Germinal center (tissue), 1 donor: ENCODE data around the gene DHRS7B.
"Not testable (repeated sequence)": the region's sequence is repeated elsewhere in the genome, so short reads cannot be mapped to it uniquely, and the experiment has no call there.

Experiments
- DNase-seq: peaks from one replicate; pipeline ENCODE4 v3.0.0; 2012; ENCODE audit warnings: mixed read lengths, low spot score

Gene DHRS7B

GRCh38 chr17:21210411-21211076, 83.8 kb downstream of the DHRS7B start:
- no peak for DNase-seq

- no peak for DNase-seq
These were observed 85.2 kb downstream of the DHRS7B start for GRCh38 chr17:21211825-21212479.

- DNase-seq: no peak
These were observed 86.3 kb downstream of the DHRS7B start for GRCh38 chr17:21212826-21213637.

GRCh38 chr17:21213638-21214014, 86.9 kb downstream of the DHRS7B start:
- DNase-seq: peak; percentile 64

GRCh38 chr17:21214015-21214776, 87.4 kb downstream of the DHRS7B start, which contains the start of gene TMEM11:
Gene TMEM11, minus strand, starts transcription at chr17:21214161. Its CDS starts 9 bp downstream, at chr17:21214152.
- peak; percentile 97 for DNase-seq

- peak; percentile 30 for DNase-seq
These were observed 88.2 kb downstream of the DHRS7B start for GRCh38 chr17:21214777-21215541.

- no peak for DNase-seq
These were observed 89.2 kb downstream of the DHRS7B start for GRCh38 chr17:21215935-21216334.

- DNase-seq: no peak
These were observed 90.6 kb downstream of the DHRS7B start for GRCh38 chr17:21217346-21217745.

- no peak for DNase-seq
These were observed 91.3 kb downstream of the DHRS7B start for GRCh38 chr17:21218101-21218500.

GRCh38 chr17:21218831-21219380, 92.1 kb downstream of the DHRS7B start:
- no peak for DNase-seq

GRCh38 chr17:21223086-21223485, 96.3 kb downstream of the DHRS7B start:
- no peak for DNase-seq

- DNase-seq: not testable (repeated sequence)
These were observed 100.5 kb downstream of the DHRS7B start for GRCh38 chr17:21227277-21227676.

- DNase-seq: no peak
These were observed 101.3 kb downstream of the DHRS7B start for GRCh38 chr17:21228111-21228510.

- DNase-seq: no peak
These were observed 102.1 kb downstream of the DHRS7B start for GRCh38 chr17:21228845-21229244.

GRCh38 chr17:21231533-21231932, 104.8 kb downstream of the DHRS7B start:
- DNase-seq: no peak

- no peak for DNase-seq
These were observed 105.4 kb downstream of the DHRS7B start for GRCh38 chr17:21232033-21232749.

- DNase-seq: no peak
These were observed 107.0 kb downstream of the DHRS7B start for GRCh38 chr17:21233581-21234347.

- no peak for DNase-seq
These were observed 109.2 kb downstream of the DHRS7B start for GRCh38 chr17:21235921-21236320.

GRCh38 chr17:21239680-21240368, 113.1 kb downstream of the DHRS7B start:
- DNase-seq: peak; percentile 59
